ENCODE measurements around the gene AJM1. TPM values are rescaled to one million over a fixed set of nuclear protein-coding genes. Genes with fewer than 3 reads are reported as not detected.
A peak's percentile ranks its signal among the peaks of the same experiment; 100 is the strongest.

Gene AJM1
- total RNA-seq, 1 experiment from 2014 or later = 1.8 TPM

DNA sequence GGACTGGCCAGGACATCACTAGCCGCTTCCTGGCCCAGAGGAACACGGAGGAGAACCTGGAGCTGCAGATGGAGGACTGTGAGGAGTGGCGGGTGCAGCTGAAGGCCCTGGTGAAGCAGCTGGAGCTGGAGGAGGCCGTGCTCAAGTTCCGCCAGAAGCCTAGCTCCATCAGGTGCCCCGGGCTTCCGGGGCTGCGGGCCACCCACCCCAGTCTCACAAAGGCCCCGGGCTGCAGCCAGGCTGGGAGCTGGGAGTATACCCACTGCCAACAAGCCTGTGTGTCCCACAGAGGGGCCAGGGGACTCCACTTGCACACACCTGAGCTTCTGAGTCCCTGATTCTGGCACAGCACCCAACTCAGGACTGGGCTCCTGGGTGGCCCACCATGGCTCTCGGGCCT is 36.2 kb upstream of the AJM1 start:
- Histone ChIP-seq H4K5ac (ENCODE audit: insufficient read length, low read depth, low read length) (no peak overlapping the region), H3K14ac (ENCODE audit: insufficient read depth, low read length) (no peak overlapping the region), H3K4ac (ENCODE audit: low read depth, low read length) (no peak overlapping the region), H2BK20ac (ENCODE audit: low read depth, low read length, poor library complexity, severe bottlenecking) (no peak overlapping the region), H3K9ac (ENCODE audit: extremely low read depth, insufficient read length, low read length) (no peak overlapping the region), H2BK12ac (ENCODE audit: insufficient read length, low read depth, low read length) (no peak overlapping the region), H2BK120ac (ENCODE audit: low read depth, low read length, poor library complexity, severe bottlenecking) (no peak overlapping the region), H3K79me2 (ENCODE audit: insufficient read depth, low read length) (peaks cover 9% of the 10 kb centered on the region; the same call in 1 of the 2 replicates), H3K56ac (ENCODE audit: insufficient read length, low read depth, low read length) (no peak overlapping the region), H2AK5ac (ENCODE audit: insufficient read length, low read length) (no peak overlapping the region), H3K27ac (ENCODE audit: insufficient read length, low read depth, low read length) (no peak overlapping the region), H3K18ac (ENCODE audit: insufficient read length, low read depth, low read length) (no peak overlapping the region), H2BK15ac (ENCODE audit: low read depth, low read length) (no peak overlapping the region), H3K27me3 (ENCODE audit: insufficient read depth, low read length) (no peaks in the 10 kb centered on the region; the same call in 1 of the 2 replicates), H3T11ph (ENCODE audit: low read length) (no peak overlapping the region), H3K79me1 (ENCODE audit: insufficient read depth, low read depth, low read length, poor library complexity, severe bottlenecking) (peaks cover 9% of the 10 kb centered on the region), H4K8ac (replicated peaks; ENCODE audit: insufficient read length, low read depth, low read length) (no peak overlapping the region), H2BK5ac (ENCODE audit: insufficient read length, low read length) (no peak overlapping the region), H3K23ac (ENCODE audit: insufficient read length, low read depth, low read length) (no peak overlapping the region), H4K91ac (ENCODE audit: insufficient read length, low read depth, low read length) (no peak overlapping the region), H3K4me2 (ENCODE audit: insufficient read depth, insufficient read length, low read length) (no peak overlapping the region), H3K4me1 (ENCODE audit: insufficient read depth, low read length) (no peaks in the 10 kb centered on the region), H3K9me3 (ENCODE audit: control insufficient read depth, low read depth, low read length) (no peaks in the 10 kb centered on the region), H3K23me2 (ENCODE audit: insufficient read length, low read depth, low read length, poor library complexity, severe bottlenecking) (peaks cover 15% of the 10 kb centered on the region), H4K20me1 (ENCODE audit: control insufficient read depth, insufficient read depth, insufficient read length) (peaks cover 4% of the 10 kb centered on the region), H2AFZ (ENCODE audit: low read length) (no peak overlapping the region)
- Mint-ChIP-seq H3K36me3 (ENCODE audit: insufficient read depth in 1 of 3, low read depth in 3 of 3) (peaks cover 21 to 36% (median 31%) of the 10 kb centered on the region in 3 experiments; a peak in 6 of 7 replicates), H3K4me1 (peaks cover 16 to 29% of the 10 kb centered on the region in 2 experiments), H3K9me3 (no peaks in the 10 kb centered on the region), H3K4me3 (peak overlapping the region; percentile 80 to 91; a peak in 2 of 5 replicates), H3K27ac (no peak overlapping the region), H3K27me3 (ENCODE audit: low read depth) (peaks cover 20% of the 10 kb centered on the region)
- TF ChIP-seq CTCF (conservative IDR thresholded peaks at IDR 0.05) = no peak
- no CpG with 5 or more reads among the region's 10 CpGs for WGBS (ENCODE audit: extremely low coverage, insufficient read length, low lambda C conversion rate)
- no peak for DNase-seq
